Caco-2 (cell line): Measurements from ENCODE around the gene RNF123. TPM values are rescaled to one million over a fixed set of nuclear protein-coding genes. Genes with fewer than 3 reads are reported as not detected.

Experiments
- BruUV-seq: library from RNA; stranded (reverse); fragments of 400-500 nt; replicated peaks from 2 replicates; lab custom pipeline; 2021; lab: Mats Ljungman, UMichigan
- CTCF ChIA-PET: fragments of 300-600 bp; sonication (Branson Sonifier 250); formaldehyde crosslinking; loops from one replicate; lab custom pipeline; 2022; ENCODE audit warnings: antibody characterized with exemption; lab: Charles Lee
- POLR2A ChIA-PET: fragments of 300-600 bp; sonication (Branson Sonifier 250); formaldehyde crosslinking; loops from one replicate; lab custom pipeline; 2022; ENCODE audit warnings: antibody characterized with exemption; lab: Charles Lee
- DNase-seq, 2 experiments: peaks; one replicate each; pipeline versions ENCODE4 v3.0.0 to v3.0.0-alpha.2; 2020 to 2022
- H3K27me3 ChIP-seq: replicated peaks from 2 replicates; pipeline ENCODE4 v1.6.0; 2011; ENCODE audit warnings: low read length; ENCODE audit not compliant: control insufficient read depth, insufficient read depth
- H3K36me3 ChIP-seq: 2 replicates; pipeline ENCODE4 v1.5.1; 2011; ENCODE audit warnings: low read length; ENCODE audit not compliant: control insufficient read depth, insufficient read depth
- H3K4me1 ChIP-seq: fragments of 250-450 bp; sonication (Bioruptor Pico); 2 replicates; pipeline ENCODE4 v1.5.1; 2020; ENCODE audit warnings: mild to moderate bottlenecking
- H3K4me3 ChIP-seq: 2 replicates; pipeline ENCODE4 v1.5.1; 2011; ENCODE audit warnings: low read depth, mild to moderate bottlenecking, control low read depth, low read length
- H3K9me3 ChIP-seq: fragments of 250-450 bp; sonication (Bioruptor Pico); 2 replicates; pipeline ENCODE4 v1.5.1; 2020; ENCODE audit warnings: mild to moderate bottlenecking, moderate library complexity
- H3K27ac Mint-ChIP-seq: one replicate; pipeline ENCODE4 v1.8.0; 2022; ENCODE audit warnings: mixed read lengths; ENCODE audit not compliant: unreplicated experiment
- H3K27me3 Mint-ChIP-seq: one replicate; pipeline ENCODE4 v1.8.0; 2022; ENCODE audit warnings: mixed read lengths; ENCODE audit not compliant: insufficient read depth, unreplicated experiment
- H3K36me3 Mint-ChIP-seq: one replicate; pipeline ENCODE4 v1.8.0; 2022; ENCODE audit warnings: mild to moderate bottlenecking, mixed read lengths; ENCODE audit not compliant: insufficient read depth, unreplicated experiment
- H3K4me1 Mint-ChIP-seq: one replicate; pipeline ENCODE4 v1.8.0; 2022; ENCODE audit warnings: low read depth, mixed read lengths; ENCODE audit not compliant: unreplicated experiment
- H3K4me3 Mint-ChIP-seq: one replicate; pipeline ENCODE4 v1.8.0; 2022; ENCODE audit warnings: mild to moderate bottlenecking, moderate library complexity, mixed read lengths; ENCODE audit not compliant: unreplicated experiment
- H3K9me3 Mint-ChIP-seq: one replicate; pipeline ENCODE4 v1.8.0; 2022; ENCODE audit warnings: mixed read lengths; ENCODE audit not compliant: unreplicated experiment
- intact Hi-C: fragments of 100-400 bp; cut with micrococcal nuclease; formaldehyde crosslinking; loops from one replicate; pipeline ENCODE4 v1.10.0; 2022; ENCODE audit not compliant: unreplicated experiment
- total RNA-seq: library from RNA; stranded (reverse); gene quantifications from 2 replicates; pipeline ENCODE4 v1.2.3, GENCODE V29; 2022
- TF ChIP-seq, protein P1 (sequence below), 2 experiments: fragments of 200-600 bp in 1 of 2; IDR thresholded peaks; 1 replicate in 1 of 2; 2 replicates in 1 of 2; pipeline versions ENCODE4 v1.5.1 to v1.8.0; 2011 to 2022; ENCODE audit warnings: antibody characterized with exemption in 1 of 2, control low read depth in 1 of 2, inconsistent platforms in 1 of 2, low read depth in 1 of 2, low read length in 1 of 2, mild to moderate bottlenecking in 1 of 2, moderate library complexity in 1 of 2; ENCODE audit not compliant: insufficient read depth in 1 of 2, severe bottlenecking in 1 of 2, unreplicated experiment in 1 of 2

The RNF123 gene
- total RNA-seq, 1 experiment from 2014 or later = 45.2 TPM

GRCh38 chr3:49727924-49728361, 38.6 kb downstream of the RNF123 start:
- ChIA-PET CTCF (no interaction called here), POLR2A (no interaction called here)
- H3K36me3 Mint-ChIP-seq = peaks cover 71% of the 10 kb centered on the region
- H3K9me3 Mint-ChIP-seq = no peaks in the 10 kb centered on the region
- Histone ChIP-seq H3K9me3 (no peaks in the 10 kb centered on the region), H3K4me1 (peaks cover 5% of the 10 kb centered on the region), H3K4me3 (no peak overlapping the region), H3K36me3 (peaks cover 3% of the 10 kb centered on the region), H3K27me3 (no peaks in the 10 kb centered on the region)
- DNase-seq = no peak
- H3K27me3 Mint-ChIP-seq = no peaks in the 10 kb centered on the region
- H3K4me3 Mint-ChIP-seq = no peak overlapping the region
- intact Hi-C loops = no loop called here
- BruUV-seq = no TSS peak
- H3K4me1 Mint-ChIP-seq = peaks cover 7% of the 10 kb centered on the region
- TF ChIP-seq, protein P1, sequence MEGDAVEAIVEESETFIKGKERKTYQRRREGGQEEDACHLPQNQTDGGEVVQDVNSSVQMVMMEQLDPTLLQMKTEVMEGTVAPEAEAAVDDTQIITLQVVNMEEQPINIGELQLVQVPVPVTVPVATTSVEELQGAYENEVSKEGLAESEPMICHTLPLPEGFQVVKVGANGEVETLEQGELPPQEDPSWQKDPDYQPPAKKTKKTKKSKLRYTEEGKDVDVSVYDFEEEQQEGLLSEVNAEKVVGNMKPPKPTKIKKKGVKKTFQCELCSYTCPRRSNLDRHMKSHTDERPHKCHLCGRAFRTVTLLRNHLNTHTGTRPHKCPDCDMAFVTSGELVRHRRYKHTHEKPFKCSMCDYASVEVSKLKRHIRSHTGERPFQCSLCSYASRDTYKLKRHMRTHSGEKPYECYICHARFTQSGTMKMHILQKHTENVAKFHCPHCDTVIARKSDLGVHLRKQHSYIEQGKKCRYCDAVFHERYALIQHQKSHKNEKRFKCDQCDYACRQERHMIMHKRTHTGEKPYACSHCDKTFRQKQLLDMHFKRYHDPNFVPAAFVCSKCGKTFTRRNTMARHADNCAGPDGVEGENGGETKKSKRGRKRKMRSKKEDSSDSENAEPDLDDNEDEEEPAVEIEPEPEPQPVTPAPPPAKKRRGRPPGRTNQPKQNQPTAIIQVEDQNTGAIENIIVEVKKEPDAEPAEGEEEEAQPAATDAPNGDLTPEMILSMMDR (IDR thresholded peaks at IDR 0.05; ENCODE audit: insufficient read depth in 1 of 2, low read depth in 1 of 2, low read length in 1 of 2, severe bottlenecking in 1 of 2, unreplicated experiment in 1 of 2) = no peak
- no peak overlapping the region for H3K27ac Mint-ChIP-seq

- intact Hi-C loops = no loop called here
- Histone ChIP-seq H3K9me3 (no peaks in the 10 kb centered on the region), H3K4me3 (no peak overlapping the region), H3K36me3 (peaks cover 3% of the 10 kb centered on the region), H3K4me1 (peaks cover 4% of the 10 kb centered on the region; the same call in 1 of the 2 replicates), H3K27me3 (no peaks in the 10 kb centered on the region)
- Mint-ChIP-seq H3K4me1 (no peaks in the 10 kb centered on the region), H3K36me3 (peaks cover 64% of the 10 kb centered on the region), H3K27ac (no peak overlapping the region), H3K27me3 (no peaks in the 10 kb centered on the region), H3K4me3 (no peak overlapping the region), H3K9me3 (no peaks in the 10 kb centered on the region)
- no peak for DNase-seq
- TF ChIP-seq, protein P1 (IDR thresholded peaks at IDR 0.05; ENCODE audit: insufficient read depth in 1 of 2, low read depth in 1 of 2, low read length in 1 of 2, severe bottlenecking in 1 of 2, unreplicated experiment in 1 of 2) = no peak
- CTCF ChIA-PET = no interaction called here
- no TSS peak for BruUV-seq
- POLR2A ChIA-PET = no interaction called here
Measured at GRCh38 chr3:49729966-49730609, 40.7 kb downstream of the RNF123 start.

GRCh38 chr3:49732597-49732996, 43.2 kb downstream of the RNF123 start:
- ChIA-PET POLR2A (no interaction called here), CTCF (no interaction called here)
- no peaks in the 10 kb centered on the region for H3K4me1 Mint-ChIP-seq
- Histone ChIP-seq H3K27me3 (no peaks in the 10 kb centered on the region), H3K4me1 (no peaks in the 10 kb centered on the region), H3K4me3 (no peak overlapping the region), H3K36me3 (no peaks in the 10 kb centered on the region; the same call in 1 of the 2 replicates), H3K9me3 (no peaks in the 10 kb centered on the region)
- TF ChIP-seq, protein P1 (IDR thresholded peaks at IDR 0.05; ENCODE audit: insufficient read depth in 1 of 2, low read depth in 1 of 2, low read length in 1 of 2, severe bottlenecking in 1 of 2, unreplicated experiment in 1 of 2) = no peak
- H3K4me3 Mint-ChIP-seq = no peak overlapping the region
- H3K36me3 Mint-ChIP-seq = peaks cover 73% of the 10 kb centered on the region
- BruUV-seq = no TSS peak
- no peak for DNase-seq
- H3K27ac Mint-ChIP-seq = no peak overlapping the region
- intact Hi-C loops = no loop called here
- H3K9me3 Mint-ChIP-seq = no peaks in the 10 kb centered on the region
- no peaks in the 10 kb centered on the region for H3K27me3 Mint-ChIP-seq
